SHP77 (cell line): ENCODE measurements around the gene CDCA7L.
"Not testable (repeated sequence)": the region's sequence is repeated elsewhere in the genome, so short reads cannot be mapped to it uniquely, and the experiment has no call there.

Source experiments
- DNase-seq, 2 experiments: peaks; one replicate each; lab custom pipeline; 2025; lab: John Stamatoyannopoulos, UW

Gene CDCA7L

DNA sequence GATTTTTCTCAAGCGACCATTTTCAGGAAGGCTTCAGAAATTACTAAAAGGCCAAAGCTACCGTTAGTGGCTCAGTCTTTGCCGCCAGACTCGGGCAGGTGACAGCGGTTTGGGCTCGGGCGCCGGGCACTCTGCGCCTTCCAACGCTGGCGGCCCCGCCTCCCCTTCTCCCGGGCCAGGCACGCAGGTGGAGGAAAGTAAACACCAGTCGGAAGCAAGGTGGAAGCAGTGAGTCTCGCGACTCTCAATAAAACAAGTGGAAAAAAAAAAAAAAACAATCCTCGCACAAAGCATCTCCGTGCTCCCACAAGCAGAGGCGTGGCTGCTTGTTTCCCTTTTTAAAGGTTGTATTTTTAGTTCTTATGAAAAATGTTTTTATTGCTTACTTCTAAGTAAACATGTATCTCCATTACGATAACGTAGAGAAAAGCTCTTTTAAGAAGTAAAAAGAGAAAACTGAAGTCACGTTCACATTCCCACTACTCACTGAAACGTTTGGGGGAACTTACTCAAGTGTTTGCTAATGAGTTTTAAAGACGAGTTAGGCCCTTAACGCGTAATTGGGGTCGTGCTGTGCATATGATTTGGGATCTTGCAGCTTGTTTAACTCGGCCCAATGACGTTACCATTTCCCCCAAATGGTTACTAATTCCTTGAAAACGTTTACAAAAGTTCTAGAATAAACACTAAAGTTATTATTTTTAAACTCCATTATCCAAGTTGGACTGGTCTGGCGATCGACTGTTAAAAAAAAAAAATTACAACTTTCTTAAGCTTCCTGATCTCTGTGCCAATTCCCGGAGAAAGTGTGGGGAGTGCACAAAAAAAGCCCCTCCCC lies 864 bp downstream of the CDCA7L start:
- DNase-seq: peak; percentile 77 to 95

DNA sequence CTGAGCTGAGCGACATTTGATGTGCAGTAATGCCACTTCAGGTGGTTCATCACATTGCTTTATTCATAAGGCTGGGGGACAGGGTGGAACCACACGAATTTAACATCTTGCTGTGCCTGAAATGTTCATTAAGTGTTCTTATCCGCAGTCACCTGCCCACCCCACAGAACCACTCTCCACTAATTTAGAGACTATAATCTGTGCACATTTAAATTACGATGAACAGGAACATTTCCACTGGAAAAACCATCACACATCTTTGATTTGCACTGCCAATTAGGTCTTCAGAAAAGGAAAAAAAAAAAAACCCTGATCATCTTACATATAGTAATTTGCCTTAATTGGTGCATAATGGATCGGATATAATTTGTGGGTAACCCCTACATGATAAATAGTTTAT lies 2.3 kb downstream of the CDCA7L start:
- no peak for DNase-seq

DNA sequence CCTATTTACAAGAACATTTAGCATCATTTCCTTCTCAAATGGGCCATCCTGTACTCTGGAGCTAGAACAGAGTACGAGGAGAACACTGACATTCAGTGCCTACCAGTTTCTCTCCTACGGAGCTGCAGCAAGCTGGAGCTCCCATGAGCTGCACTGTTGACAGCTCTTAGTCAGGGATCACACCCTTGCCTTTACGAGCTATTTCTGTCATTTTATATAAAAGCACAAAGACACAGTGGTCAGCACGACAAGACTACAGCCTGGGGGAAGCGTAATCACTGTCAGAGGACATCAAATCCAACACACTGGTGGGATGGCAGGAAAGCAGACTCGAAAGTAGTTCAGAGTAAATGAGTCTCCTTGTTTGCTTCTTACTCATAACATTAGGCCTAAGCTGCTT lies 2.7 kb downstream of the CDCA7L start:
- no peak for DNase-seq

DNA sequence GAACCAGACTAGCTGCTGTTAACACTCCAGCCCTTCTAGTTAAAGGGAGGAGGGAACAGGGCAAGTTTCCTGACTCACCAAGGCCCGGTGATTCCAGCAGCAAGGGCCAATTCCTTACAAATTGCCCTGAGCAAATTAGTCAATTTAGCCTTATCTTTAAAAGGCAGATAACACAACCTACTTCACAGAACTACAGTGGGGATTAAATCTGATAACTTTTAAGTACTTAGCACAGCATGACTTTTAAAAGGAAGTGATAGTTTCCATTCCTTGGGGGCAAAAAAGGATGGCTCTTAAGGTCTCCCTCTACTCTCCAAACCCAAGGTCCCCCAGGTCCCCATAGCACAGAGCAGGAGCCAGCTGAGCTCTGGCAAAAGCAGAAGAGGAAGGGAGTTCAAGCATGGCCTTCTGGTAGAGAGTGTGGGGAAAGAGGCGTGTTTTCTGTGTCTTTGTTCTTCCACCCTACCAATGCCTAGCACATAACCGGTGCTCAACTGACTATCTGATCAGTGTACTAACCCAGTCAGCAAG lies 4.0 kb downstream of the CDCA7L start:
- no peak for DNase-seq

DNA sequence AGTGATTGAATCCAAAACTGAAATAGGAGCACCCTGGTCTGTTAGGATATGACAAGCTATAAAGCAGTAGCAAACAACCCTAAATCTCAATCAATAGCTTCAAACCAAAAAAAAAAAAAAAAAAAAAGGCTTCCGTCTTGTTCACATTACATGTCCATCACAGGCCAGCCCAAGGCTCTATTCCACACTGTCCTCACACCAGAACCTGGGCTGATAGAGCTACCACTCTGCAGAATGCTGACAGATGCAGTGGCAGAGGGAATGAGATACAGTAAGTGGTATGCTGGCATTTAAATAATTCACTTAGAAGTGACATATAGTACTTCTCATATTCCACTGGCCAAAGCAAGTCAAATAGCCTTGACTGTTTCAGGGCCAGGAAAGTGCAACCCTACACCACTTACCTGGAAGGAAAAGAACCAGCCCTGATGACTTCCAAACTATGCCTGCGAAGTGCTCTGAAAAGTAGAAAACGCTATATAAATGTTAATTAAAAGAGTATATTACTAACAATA lies 5.8 kb downstream of the CDCA7L start:
- DNase-seq: no peak

DNA sequence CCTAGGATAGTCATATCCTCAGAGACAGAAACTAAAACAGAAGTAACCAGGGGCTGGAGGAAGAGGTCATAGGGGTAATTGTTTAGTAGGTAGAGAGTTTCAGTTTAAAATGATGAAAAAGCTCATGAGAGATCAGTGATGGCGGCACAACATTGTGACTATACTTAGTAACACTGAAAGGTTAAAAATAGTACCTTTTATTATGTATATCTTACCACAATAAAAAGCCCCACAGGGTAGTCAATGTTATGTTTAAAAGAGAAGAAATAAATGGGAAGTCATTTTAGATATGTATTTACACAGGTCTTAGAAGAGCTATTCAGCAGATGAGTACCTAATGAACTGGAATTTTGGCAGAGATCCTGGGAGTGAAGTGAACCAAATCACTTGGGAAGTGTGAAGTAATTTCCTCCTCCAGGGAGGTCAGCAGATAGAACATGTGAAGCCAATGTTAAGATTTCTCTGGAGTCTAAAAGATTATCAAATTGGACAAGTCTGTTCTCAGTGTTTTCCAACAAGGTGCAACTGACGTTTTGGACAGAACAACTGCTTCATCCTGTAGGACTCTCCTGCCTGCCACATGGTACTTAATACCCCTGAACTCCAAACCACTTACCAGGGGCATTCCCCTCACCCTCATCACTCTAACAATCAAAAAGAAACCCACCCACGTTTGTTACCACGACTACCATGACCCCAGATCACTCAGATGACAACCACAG lies 6.4 kb downstream of the CDCA7L start:
- DNase-seq: peak in 1 of 2 experiments; percentile 17

DNA sequence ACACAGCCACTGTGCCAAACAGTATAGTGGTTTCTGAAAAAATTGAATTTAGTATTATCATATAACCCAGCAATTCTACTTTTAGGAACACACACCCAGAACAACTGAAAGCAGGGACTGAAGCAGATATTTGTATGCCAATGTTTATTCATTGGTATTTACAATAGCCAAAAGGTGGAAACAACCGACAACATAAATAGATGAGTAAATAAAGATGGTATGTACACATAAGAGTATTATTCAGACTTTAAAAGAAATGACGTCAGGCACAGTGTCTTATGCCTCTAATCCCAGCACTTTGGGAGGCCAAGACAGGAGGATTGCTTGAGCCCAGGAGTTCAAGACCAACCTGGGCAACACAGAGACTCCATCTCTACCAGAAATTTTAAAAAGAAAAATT lies 7.2 kb downstream of the CDCA7L start:
- DNase-seq: no peak

DNA sequence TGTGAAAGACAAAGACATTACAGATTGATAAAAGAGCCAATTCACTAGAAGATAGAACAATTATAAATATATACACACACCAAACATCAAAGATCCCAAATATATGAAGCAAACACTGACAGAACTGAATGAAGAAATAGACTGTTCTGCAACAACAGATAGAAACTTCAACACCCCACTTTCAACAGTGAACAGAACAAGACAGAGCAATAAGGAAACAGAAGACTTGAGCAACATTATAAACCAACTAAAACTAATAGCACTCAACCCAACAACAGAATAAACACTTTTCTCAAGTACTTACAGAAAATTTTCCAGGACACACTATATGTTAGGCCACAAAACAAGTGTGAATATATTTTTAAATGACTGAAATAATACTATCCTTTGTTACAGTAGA lies 10.9 kb downstream of the CDCA7L start:
- DNase-seq: no peak

DNA sequence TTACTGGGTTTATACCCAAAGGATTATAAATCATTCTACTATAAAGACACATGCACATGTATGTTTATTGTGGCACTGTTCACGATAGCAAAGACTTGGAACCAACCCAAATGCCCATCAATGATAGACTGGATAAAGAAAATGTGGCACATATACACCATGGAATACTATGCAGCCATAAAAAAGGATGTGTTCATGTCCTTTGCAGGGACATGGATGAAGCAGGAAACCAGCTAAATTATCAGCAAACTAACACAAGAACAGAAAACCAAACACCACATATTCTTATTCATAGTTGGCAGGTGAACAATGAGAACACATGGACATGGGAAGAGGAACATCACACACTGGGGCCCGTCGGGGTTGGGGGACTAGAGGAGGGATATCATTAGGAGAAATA lies 12.4 kb downstream of the CDCA7L start:
- DNase-seq: not testable (repeated sequence)

DNA sequence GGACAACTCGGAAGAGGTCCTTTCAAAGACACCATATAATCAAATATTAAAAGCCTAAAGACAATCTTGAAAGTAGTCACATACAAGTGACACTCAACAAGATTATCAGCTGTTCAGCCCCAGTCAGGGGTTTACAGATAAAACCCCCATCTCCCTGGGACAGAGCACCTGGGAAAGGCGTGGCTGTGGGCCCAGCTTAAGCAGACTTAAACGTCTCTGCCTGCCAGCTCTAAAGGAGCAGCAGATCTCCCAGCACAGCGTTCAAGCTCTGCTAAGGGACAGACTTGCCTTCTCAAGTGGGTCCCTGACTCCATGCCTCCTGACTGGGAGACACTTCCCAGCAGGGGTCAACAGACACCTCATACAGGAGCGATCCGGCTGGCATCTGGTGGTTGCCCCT lies 18.0 kb downstream of the CDCA7L start:
- no peak for DNase-seq

DNA sequence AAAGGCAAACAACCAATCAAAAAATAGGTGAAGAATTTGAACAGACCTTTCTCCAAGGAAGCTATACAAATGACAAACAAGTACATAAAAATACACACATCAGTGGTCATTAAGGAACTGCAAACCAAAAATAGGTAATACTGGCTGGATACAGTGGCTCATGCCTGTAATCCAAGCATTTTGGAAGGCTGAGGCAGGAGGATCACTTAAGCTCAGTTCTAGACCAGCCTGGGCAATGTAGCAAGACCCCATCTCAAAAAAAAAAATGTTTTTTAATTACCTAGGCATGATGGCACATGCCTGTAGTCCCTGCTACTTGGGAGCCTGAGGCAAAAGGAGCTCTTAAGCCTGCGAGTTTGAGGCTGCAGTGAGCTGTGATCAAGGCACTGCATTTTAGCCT lies 19.3 kb downstream of the CDCA7L start:
- DNase-seq: no peak

DNA sequence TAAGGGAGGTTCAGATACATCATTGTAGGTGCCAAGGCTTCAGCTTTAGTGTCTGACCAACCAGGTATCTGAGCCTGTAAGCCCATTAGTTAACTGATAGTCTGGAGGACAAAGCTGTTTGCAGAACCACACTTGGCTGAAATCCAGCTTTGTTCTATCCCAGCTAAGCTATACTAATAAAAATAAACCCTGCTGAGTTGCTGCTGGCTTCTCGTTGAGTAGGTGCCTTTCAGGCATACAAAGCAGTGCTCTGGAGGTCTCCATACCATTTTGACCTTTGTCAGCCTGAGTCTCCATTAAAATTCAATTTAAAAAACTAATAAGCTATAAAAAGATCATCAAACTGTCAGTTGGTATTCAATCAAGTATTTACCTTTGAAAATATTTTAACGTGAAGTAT lies 22.0 kb downstream of the CDCA7L start:
- peak; percentile 47 to 55 for DNase-seq

DNA sequence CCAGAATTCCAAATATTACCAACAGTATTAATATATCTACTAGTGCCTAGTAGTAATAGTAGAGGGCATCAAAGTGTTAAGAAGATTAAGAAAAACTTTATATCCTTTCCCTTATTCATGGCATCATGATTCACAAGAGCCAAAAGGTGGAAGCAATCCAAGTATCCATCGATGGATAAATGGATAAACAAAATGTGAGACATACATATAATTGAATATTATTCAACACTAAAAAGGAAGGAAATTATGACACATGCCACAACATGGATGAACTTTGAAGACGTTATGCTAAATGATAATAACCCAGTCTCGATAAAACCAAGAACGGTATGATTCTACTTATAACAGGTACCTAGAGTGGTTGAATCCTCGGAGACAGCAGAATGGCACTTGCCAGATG lies 23.1 kb downstream of the CDCA7L start:
- DNase-seq: no peak

DNA sequence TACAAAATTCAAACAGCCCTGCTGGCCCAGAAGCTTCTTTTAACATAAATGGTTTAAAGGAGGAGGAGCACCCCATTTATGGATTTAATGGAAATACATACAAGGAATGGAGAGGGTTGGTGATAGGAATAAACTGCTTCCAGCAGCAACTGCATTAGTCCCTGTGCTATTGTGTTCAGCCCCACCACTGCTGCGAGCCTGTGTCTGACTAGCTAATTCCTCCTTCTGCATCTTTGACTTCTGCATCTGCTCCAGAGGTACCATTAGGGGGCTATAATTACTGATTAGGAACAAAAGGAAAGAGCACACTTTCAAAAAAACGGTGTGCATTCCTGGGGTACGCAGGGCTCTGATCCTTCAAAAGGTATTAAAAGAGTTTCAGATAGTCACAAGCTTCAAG lies 24.8 kb downstream of the CDCA7L start:
- DNase-seq: no peak

DNA sequence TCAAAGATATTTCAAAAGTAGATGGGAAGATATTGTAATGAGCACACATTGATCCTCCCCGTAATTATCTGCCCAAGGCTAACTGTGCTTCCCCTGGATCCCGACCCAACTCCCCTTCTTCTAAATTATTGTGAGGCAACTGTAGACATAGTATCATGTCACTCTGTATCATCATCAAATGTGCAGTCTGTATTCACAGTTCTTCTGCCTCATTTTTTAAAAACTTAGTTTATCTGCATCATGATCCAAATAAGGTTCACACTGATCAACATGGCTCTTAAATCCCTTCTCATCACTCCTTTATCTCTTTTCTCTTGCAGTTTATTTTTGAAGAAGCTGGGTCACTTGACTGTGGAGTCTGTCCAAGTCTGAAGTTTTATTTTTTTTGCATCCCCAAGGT lies 27.5 kb downstream of the CDCA7L start:
- DNase-seq: no peak

DNA sequence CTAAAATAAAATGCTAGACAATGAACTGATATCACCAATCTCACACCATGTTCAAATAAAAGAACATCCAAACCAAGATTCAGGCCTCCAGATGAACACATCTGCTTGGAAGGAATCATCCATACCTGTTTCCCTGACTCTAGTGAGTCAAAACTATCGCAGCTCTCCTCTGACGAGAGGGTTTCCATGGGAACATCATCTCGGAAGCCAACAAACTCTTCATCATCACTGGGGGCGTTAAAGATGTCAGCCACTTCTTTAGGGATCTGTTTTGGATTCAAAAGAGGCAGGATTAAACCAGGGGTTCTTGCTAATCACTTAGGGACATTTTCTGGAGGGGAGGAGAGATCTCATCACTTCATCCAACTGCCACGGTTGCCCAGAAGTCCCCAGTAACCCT lies 29.1 kb downstream of the CDCA7L start:
- no peak for DNase-seq

DNA sequence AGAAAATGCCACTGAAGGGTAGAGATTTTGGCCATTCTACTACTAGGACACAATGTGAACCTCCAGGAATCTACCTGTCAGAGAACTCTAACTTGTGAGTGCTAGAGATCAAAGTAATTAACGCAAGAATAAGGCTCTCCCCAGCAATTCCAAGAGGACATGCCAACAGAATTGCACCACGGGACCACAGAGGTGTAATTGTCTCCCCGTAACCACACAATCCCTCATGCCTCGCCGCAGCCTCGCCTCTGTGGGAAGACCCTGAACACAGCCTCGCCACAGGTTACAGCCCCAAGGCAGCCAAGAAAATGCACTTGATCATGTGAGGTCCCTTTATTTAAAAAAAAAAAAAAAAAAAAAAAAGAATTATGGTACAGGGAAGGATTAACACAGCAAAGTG lies 29.5 kb downstream of the CDCA7L start:
- no peak for DNase-seq

DNA sequence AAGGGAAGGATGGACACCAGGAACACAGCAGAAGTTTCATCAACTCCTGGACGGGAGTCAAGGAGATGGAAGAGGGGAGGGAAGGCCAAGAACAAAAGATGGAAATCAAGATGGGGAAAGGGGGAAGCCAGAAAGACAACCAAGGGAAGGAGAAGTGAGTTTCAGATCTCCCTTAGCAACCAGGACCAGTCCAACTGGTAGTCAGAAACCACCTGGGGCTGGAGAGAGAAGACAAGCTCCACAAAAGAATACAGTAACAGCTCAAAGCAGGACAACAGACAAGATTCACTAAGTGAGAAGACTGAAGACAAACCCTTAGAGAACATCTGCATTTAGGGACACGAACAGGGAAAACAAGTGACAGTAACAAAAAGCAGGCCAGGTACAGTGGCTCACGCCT lies 30.6 kb downstream of the CDCA7L start:
- DNase-seq: no peak

DNA sequence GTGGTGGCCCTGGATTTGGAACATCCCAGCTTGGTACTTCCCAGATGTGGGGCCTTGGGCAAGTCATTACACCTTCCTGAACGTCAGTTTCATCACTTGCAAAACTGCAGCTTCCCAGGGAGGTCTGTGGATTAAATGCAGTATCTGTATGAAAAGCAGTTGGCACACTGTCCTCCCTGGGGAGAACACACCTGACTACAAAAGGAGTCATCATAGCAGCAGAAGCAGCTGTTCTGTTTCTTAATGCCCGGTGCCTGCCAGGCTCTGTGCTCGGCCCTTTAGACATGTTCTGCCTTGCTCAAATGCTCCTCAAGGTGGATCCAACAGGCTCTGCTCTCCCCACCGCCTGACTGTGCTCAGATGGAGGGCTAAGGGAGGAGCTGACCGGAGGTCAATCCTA lies 31.0 kb downstream of the CDCA7L start:
- DNase-seq: no peak

DNA sequence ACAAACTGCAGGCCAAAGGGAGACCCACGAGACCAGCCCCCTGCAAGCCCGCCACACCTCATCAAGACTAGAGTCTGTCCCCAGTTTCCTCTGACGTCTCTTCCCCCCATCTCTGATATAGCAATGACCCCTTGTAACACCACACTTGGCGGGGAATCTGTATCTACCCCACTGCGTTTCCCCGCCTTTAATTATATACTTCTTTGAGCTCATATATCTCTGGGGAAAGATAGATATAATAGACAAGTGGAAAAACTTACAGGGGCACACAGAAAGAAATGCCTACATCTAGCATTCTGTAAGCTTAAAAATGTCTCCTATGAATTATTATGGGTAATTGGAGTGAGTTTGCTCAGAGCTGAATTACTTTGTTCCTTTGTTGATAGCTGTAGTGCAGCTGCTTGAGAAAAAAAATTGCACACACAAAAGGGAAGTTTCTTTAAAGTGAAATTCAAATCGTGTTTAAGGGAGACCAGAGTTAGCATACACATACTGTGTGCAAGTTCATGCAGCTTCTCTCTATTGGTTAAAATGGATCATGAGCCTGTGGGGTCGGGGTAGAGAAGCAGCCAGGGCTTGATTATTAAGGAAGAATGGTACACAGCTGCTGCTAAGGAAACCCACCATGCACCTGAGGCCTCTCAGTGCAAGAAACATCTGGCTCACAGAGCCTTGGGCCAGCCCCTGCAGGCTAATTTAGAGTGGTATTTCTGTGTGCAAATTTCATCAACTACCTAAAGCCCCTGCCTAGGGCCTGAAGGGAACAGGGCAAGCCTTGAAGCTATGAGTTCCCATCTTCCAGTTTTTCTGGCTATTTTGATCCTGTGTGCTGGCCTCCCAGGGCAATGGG lies 32.5 kb downstream of the CDCA7L start:
- no peak for DNase-seq

DNA sequence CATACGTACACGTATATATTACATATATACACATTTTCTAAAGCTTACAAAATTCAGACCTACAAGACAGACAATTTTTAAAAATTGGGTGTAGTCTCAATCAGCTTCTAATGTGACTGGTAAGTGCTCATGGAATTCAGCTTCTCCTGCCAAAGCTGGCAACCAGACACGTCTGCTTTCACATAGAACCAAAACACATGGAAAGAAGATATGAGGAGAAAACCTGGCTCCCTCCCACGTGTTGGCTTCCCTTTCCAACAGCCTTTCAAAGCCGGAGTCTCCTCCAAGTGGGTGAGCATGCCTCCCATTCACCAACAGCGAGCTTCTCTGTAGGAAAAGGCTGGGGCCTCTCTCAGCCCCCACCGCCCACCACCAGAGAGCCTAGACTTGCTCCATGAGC lies 33.4 kb downstream of the CDCA7L start:
- DNase-seq: no peak

DNA sequence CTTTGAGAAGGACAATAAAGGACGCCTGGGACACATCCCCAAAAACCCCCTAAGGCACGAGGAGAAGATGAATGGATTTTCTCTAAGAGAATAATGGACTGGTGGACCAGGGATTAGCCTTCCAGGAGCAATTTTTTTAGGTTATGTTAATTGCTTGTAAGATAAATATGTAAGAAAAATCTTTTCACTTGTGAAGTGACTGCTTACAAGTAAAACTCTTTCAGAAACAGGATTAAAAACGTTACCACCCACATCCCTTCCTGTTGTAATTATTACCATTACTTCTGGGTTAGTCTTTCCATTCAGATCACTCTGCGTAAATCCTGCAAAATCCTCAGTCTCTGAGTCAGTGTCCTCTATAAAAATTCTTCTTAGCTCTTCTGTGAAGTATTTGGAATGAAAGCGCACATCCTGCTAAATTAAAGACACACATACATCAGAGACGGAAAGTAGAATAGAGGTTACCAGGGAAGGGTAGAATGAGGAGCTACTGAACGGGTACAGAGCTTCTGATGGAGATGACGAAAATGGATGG lies 34.3 kb downstream of the CDCA7L start:
- DNase-seq: no peak
